ENCODE measurements around the gene DHX8.

DNA sequence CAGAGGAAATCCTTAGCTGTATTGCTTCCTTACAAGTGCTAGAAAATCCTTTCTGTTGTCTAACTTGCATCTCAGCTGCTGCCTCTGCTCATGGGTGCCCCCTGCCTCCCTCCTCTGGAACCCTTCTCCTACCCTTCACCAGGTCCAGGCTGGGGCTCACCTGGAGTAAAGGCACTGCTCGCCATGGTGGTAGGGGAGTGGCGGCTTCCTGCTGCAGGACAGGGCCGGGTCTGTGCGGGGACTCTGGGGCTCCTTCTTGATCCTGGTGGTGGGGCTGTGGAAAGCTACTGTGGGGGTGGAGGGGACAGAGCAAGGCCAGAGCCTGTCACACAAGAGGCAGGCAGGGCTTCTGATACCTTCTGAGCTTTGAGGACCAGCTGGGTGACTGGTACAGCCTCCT is 49.9 kb downstream of the DHX8 start:
- TF ChIP-seq, protein P1, sequence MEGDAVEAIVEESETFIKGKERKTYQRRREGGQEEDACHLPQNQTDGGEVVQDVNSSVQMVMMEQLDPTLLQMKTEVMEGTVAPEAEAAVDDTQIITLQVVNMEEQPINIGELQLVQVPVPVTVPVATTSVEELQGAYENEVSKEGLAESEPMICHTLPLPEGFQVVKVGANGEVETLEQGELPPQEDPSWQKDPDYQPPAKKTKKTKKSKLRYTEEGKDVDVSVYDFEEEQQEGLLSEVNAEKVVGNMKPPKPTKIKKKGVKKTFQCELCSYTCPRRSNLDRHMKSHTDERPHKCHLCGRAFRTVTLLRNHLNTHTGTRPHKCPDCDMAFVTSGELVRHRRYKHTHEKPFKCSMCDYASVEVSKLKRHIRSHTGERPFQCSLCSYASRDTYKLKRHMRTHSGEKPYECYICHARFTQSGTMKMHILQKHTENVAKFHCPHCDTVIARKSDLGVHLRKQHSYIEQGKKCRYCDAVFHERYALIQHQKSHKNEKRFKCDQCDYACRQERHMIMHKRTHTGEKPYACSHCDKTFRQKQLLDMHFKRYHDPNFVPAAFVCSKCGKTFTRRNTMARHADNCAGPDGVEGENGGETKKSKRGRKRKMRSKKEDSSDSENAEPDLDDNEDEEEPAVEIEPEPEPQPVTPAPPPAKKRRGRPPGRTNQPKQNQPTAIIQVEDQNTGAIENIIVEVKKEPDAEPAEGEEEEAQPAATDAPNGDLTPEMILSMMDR (IDR thresholded peaks at IDR 0.05; ENCODE audit: low read depth, low read length, missing input control): no peak
- no peak for TF ChIP-seq REST (IDR thresholded peaks at IDR 0.05)
- no peak for TF ChIP-seq RAD21 (IDR thresholded peaks at IDR 0.05)
- no peak for TF ChIP-seq TAF1 (conservative IDR thresholded peaks at IDR 0.05)
- no peak for TF ChIP-seq JUND (IDR thresholded peaks at IDR 0.05)
- no peak for TF ChIP-seq YY1 (IDR thresholded peaks at IDR 0.05)
- no peak for TF ChIP-seq RXRA (IDR thresholded peaks at IDR 0.05)
- TF ChIP-seq, protein P2, sequence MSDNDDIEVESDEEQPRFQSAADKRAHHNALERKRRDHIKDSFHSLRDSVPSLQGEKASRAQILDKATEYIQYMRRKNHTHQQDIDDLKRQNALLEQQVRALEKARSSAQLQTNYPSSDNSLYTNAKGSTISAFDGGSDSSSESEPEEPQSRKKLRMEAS (IDR thresholded peaks at IDR 0.05): no peak
- no peak for TF ChIP-seq HNF4A (conservative IDR thresholded peaks at IDR 0.05)
- TF ChIP-seq SP1 (IDR thresholded peaks at IDR 0.05): no peak
- no peak for TF ChIP-seq ATF3 (IDR thresholded peaks at IDR 0.05)
